Keratinocyte (primary cell): Measurements from ENCODE around the gene SYT2. TPM values are rescaled to one million over a fixed set of nuclear protein-coding genes. Genes with fewer than 3 reads are reported as not detected.

Experiments used
- DNase-seq: peaks from one replicate; pipeline ENCODE4 v3.0.0-alpha.2; 2011; ENCODE audit warnings: low read depth, missing footprints, low spot score
- FAIRE-seq: peaks from 2 replicates; lab custom pipeline; 2011; peaks lifted over from hg19 to GRCh38; lab: Jason Lieb, UNC
- H2AFZ ChIP-seq: 2 replicates; pipeline ENCODE4 v1.6.0; 2012; ENCODE audit warnings: low read length, control low read depth, inconsistent platforms; ENCODE audit not compliant: control insufficient read depth
- H3K27ac ChIP-seq: 2 replicates; pipeline ENCODE4 v1.5.1; 2011; ENCODE audit warnings: low read length; ENCODE audit not compliant: control insufficient read depth, insufficient read depth
- H3K27me3 ChIP-seq: 3 replicates; pipeline ENCODE4 v1.6.0; 2011; ENCODE audit warnings: low read length; ENCODE audit not compliant: control insufficient read depth, insufficient read depth; ENCODE audit errors: extremely low read depth
- H3K36me3 ChIP-seq, 2 experiments: 2 replicates in 1 of 2; 3 replicates in 1 of 2; pipeline ENCODE4 v1.5.1; 2011; ENCODE audit warnings: low read length in 2 of 2, mild to moderate bottlenecking in 1 of 2; ENCODE audit not compliant: control insufficient read depth in 2 of 2, insufficient read depth in 2 of 2; ENCODE audit errors: extremely low read depth in 1 of 2
- H3K4me1 ChIP-seq: 3 replicates; pipeline ENCODE4 v1.5.1; 2011; ENCODE audit warnings: low read length; ENCODE audit not compliant: control insufficient read depth, insufficient read depth; ENCODE audit errors: extremely low read depth
- H3K4me2 ChIP-seq: 3 replicates; pipeline ENCODE4 v1.6.0; 2011; ENCODE audit warnings: low read depth, low read length; ENCODE audit not compliant: control insufficient read depth, insufficient read depth; ENCODE audit errors: extremely low read depth
- H3K4me3 ChIP-seq, 3 experiments: fragments of 200-600 bp in 1 of 3; sonication (generic) in 1 of 3; 2 replicates in 2 of 3; 3 replicates in 1 of 3; pipeline ENCODE4 v1.5.1; 2011 to 2016; ENCODE audit warnings: low read length in 3 of 3, mild to moderate bottlenecking in 3 of 3, control low read depth in 2 of 3, inconsistent platforms in 1 of 3, low read depth in 1 of 3, mixed read lengths in 1 of 3, mixed run types in 1 of 3, moderate library complexity in 1 of 3; ENCODE audit not compliant: control insufficient read depth in 2 of 3, insufficient read depth in 2 of 3; ENCODE audit errors: extremely low read depth in 1 of 3
- H3K79me2 ChIP-seq: 2 replicates; pipeline ENCODE4 v1.6.0; 2012; ENCODE audit warnings: low read length; ENCODE audit not compliant: control insufficient read depth, insufficient read depth
- H3K9ac ChIP-seq: 3 replicates; pipeline ENCODE4 v1.6.0; 2011; ENCODE audit warnings: low read length; ENCODE audit not compliant: control insufficient read depth, insufficient read depth; ENCODE audit errors: extremely low read depth
- H3K9me1 ChIP-seq: 3 replicates; pipeline ENCODE4 v1.6.0; 2011; ENCODE audit warnings: low read length; ENCODE audit not compliant: control insufficient read depth, insufficient read depth; ENCODE audit errors: extremely low read depth
- H3K9me3 ChIP-seq: 2 replicates; pipeline ENCODE4 v1.5.1; 2012; ENCODE audit warnings: low read depth, low read length; ENCODE audit not compliant: control insufficient read depth
- H4K20me1 ChIP-seq: 3 replicates; pipeline ENCODE4 v1.6.0; 2011; ENCODE audit warnings: low read length; ENCODE audit not compliant: control insufficient read depth, insufficient read depth; ENCODE audit errors: extremely low read depth
- CTCF ChIP-seq, 3 experiments: IDR thresholded peaks in 1 of 3; conservative IDR thresholded peaks in 1 of 3; optimal IDR thresholded peaks in 1 of 3; 2 replicates in 2 of 3; 3 replicates in 1 of 3; pipeline versions ENCODE3 to v1.5.1; 2011; ENCODE audit warnings: low read length in 3 of 3, mild to moderate bottlenecking in 3 of 3, moderate library complexity in 2 of 3, control low read depth in 1 of 3, inconsistent platforms in 1 of 3; ENCODE audit not compliant: insufficient read depth in 2 of 3; ENCODE audit errors: extremely low read depth in 1 of 3
- EZH2 ChIP-seq: IDR thresholded peaks from one replicate; pipeline ENCODE4 v1.6.1; 2012; ENCODE audit warnings: inconsistent platforms, mild to moderate bottlenecking, low read length, moderate library complexity
- dilution Hi-C: fragments of 300-500 bp; cut with MboI; formaldehyde crosslinking; loops from one replicate; pipeline ENCODE4 v1.7.0; 2020; ENCODE audit warnings: low sequenced_read_pairs; ENCODE audit not compliant: extremely low pct_ligation_motif_present
- polyA plus RNA-seq, 5 experiments: library from polyadenylated mRNA; depleted of rRNA in 3 of 5; stranded (reverse) in 3 of 5; stranded (forward) in 1 of 5; unstranded in 1 of 5; fragments of >200 nt; gene quantifications; 1 replicate in 1 of 5; 2 replicates in 3 of 5; 3 replicates in 1 of 5; pipeline versions ENCODE4 v1.2.1 to v1.2.3, GENCODE V29; 2011 to 2012; ENCODE audit warnings: missing spikeins in 2 of 5, low read depth in 1 of 5, low replicate concordance in 1 of 5

Gene SYT2
- polyA plus RNA-seq, 1 donor (not counting 4 experiments of a cell fraction or from before 2014, with no cell fraction given) = not detected

- H3K36me3 ChIP-seq = no peaks in the 10 kb centered on the region
- no peaks in the 10 kb centered on the region for H3K4me1 ChIP-seq
- no peak overlapping the region for H3K9ac ChIP-seq
- TF ChIP-seq CTCF (optimal IDR thresholded peaks at IDR 0.05 in 1 of 3, IDR thresholded peaks at IDR 0.05 in 1 of 3, conservative IDR thresholded peaks at IDR 0.05 in 1 of 3; ENCODE audit: extremely low read depth in 1 of 3, insufficient read depth in 2 of 3, low read length in 3 of 3) (no peak), EZH2 (no peak)
- DNase-seq = no peak
- H3K27me3 ChIP-seq = peaks cover 57% of the 10 kb centered on the region
- H2AFZ ChIP-seq = no peak overlapping the region
- no peak overlapping the region for H3K4me2 ChIP-seq
- H3K79me2 ChIP-seq = no peaks in the 10 kb centered on the region
- no peaks in the 10 kb centered on the region for H3K9me3 ChIP-seq
- no peak overlapping the region for H3K4me3 ChIP-seq
- no peaks in the 10 kb centered on the region for H4K20me1 ChIP-seq
- no peaks in the 10 kb centered on the region for H3K9me1 ChIP-seq
- dilution Hi-C loops = no loop called here
- no peak for FAIRE-seq
- no peak overlapping the region for H3K27ac ChIP-seq
Measured at GRCh38 chr1:202711949-202712635, 1.8 kb upstream of the SYT2 start.

GRCh38 chr1:202709276-202710041 lies 795 bp downstream of the SYT2 start:
- no peaks in the 10 kb centered on the region for H3K36me3 ChIP-seq
- no peak overlapping the region for H3K4me2 ChIP-seq
- DNase-seq (no peak), FAIRE-seq (no peak)
- H3K9me3 ChIP-seq = no peaks in the 10 kb centered on the region
- dilution Hi-C loops = no loop called here
- H3K4me1 ChIP-seq = no peaks in the 10 kb centered on the region
- no peak overlapping the region for H3K27ac ChIP-seq
- no peak overlapping the region for H2AFZ ChIP-seq
- peaks cover 74% of the 10 kb centered on the region for H3K27me3 ChIP-seq
- H3K4me3 ChIP-seq = peak overlapping the region in 1 of 3 experiments; percentile 28
- TF ChIP-seq CTCF (optimal IDR thresholded peaks at IDR 0.05 in 1 of 3, IDR thresholded peaks at IDR 0.05 in 1 of 3, conservative IDR thresholded peaks at IDR 0.05 in 1 of 3; ENCODE audit: extremely low read depth in 1 of 3, insufficient read depth in 2 of 3, low read length in 3 of 3) = no peak
- TF ChIP-seq EZH2 = no peak
- H3K79me2 ChIP-seq = no peaks in the 10 kb centered on the region
- no peaks in the 10 kb centered on the region for H3K9me1 ChIP-seq
- H4K20me1 ChIP-seq = no peaks in the 10 kb centered on the region
- H3K9ac ChIP-seq = no peak overlapping the region
